GM21390 (cell line): ENCODE measurements around the gene SLC2A9.

Experiments used
- ATAC-seq: cut with Tn5 transposase; IDR thresholded peaks from one replicate; pipeline ENCODE4 v1.9.1; 2021; ENCODE audit not compliant: unreplicated experiment

The SLC2A9 gene

DNA sequence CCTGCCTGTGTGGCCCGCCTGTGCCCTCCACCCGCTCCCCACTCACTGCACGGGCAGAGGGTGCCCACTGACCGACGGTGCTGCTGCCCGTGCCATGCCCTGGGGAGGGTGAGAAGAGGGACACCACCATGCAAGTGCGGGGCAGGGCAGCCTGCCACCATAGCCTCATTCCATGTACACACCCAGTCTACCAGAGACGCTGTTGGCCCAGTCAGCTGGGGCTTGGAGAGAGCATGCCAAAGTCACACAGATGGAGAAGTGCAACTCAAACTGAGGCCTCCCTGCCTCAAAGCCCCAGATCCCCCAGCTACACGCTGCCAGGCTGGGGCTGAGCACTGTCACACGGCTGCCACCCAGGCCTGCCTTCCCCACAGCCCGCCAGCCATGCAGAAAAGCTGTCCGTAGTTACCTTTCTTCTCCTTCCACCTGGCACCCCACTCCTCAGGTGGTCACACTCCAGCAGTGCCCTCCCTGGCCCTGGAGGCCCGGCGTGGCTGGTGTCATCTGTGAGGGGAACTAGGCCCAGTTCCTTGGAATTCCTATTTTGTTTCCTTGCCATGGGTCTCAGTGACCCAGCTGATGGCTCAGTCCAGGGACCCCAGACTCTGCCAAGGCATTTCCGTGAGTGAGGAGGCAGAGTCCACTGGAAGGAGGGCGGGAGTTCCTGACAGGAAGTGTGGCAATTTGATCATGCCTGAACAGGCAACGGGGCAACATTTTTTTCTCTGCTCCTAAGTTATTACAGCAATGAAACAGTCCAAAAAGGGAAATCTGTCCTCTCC lies at the start of gene SLC2A9:
Gene SLC2A9, minus strand, starts transcription at position 627 of the 782 bp plus-strand sequence. Its CDS starts 68 bp downstream, at position 559.
- no peak for ATAC-seq

GRCh38 chr4:10069075-10069642 lies 47.9 kb upstream of the SLC2A9 start:
- no peak for ATAC-seq

GRCh38 chr4:10066670-10067651 lies 45.7 kb upstream of the SLC2A9 start:
- no peak for ATAC-seq

DNA sequence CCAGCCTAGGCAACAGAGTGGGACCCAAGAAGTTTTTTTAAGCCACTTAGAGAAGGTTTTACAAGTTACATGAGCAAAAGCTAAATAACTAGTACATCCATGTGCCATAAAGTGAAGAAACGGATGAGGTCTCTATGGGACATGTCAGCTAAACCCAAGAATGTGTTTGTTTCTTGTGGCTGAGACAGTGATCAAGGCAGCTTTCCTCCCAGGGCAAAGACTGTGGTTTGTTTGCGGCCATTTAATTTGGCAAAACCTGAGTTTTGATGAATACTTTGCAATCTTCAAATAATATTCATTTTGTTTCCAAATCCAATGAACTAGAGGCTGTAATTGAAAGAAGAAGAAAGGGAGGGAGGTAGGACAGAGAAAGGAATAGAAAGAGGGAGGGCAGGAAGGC lies 44.9 kb upstream of the SLC2A9 start:
- ATAC-seq, result no peak

DNA sequence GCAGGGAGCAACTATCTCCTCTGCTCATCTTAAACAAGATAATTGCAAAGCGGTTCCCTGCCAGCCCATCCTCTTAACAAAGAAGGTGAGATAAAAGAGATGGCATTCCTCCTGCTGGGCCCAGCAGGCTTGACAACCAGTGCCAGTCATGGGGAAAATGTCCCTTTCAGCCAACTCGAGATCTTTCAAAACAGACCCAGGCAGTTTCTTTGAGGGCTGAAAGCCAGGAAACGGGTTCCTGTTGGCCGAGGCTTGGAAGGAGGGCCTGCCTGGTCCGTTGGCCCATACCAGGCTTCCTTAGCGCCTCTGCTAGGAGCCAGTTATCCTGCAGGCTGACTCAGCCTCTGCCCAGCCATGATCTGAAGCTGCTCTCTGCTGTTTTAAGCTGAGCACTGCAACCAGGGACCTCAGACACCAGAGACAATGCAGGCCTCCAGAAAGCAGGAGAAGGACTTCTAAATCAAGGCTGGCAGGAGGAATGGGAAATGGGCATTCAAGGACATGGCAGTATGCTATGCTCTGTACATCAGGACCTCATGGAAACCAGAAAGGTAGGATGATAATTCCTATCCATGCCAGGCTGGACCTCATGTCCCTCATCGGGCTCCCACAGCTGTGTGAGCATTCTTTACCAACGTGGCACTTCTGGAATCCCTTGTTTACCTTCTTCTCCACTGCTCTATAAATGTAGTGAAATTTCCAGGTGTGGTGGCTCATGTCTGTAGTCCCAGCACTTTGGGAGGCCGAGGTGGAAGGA lies 42.4 kb upstream of the SLC2A9 start:
- ATAC-seq, result no peak

DNA sequence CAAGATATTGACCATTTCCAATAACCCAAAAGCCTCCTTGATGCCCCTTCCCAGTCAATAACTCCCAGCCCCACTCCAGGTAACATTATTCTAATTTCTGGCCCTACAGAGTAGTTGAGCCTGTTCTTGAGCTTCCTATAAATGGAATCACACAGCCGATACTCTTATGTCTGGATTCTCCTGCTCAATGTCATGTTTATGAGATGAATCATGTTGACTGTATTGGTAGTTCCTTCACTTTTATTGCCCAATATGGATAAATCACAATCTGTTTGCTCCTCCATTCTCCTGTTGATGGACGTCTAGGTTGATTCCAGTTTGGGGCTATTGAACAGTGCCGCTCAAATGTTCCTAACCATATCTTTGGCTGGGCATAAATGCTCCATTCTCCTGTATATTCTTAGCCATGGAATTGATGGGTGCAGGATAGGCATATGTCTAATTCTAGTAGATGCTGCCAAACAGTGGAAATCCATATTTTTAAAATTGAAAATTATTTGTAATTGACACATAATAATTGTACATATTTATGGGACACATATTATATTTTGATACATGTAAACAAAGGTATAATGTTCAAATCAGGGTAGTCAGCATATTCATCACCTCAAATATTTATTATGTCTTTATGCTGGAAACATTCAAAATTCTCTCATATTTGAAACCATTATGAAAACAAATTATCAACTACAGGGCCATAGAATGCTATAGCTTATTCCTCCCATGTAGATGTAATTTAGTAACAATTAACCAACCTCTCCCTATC lies 40.5 kb upstream of the SLC2A9 start:
- no peak for ATAC-seq

- ATAC-seq, result no peak
Measured at GRCh38 chr4:10058371-10058770, 37.1 kb upstream of the SLC2A9 start.

DNA sequence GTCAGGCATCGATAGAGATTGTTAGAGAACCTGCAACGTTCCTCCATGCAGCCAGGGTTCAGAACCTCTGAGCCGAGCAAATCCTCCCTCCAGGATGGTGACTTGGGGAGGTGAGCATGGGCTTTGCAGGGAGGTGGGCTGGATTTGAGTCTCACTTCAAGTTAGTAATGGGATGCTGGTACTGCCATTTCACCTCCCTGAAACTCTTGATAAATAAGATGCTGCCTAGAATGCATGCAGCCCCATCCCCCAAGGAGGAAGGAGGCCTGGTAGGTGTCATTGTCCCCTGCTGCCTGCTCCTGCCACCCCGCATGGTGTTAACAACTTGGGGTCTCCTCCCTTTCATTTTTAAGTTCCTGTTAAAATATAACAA lies 35.7 kb upstream of the SLC2A9 start:
- ATAC-seq, result no peak

DNA sequence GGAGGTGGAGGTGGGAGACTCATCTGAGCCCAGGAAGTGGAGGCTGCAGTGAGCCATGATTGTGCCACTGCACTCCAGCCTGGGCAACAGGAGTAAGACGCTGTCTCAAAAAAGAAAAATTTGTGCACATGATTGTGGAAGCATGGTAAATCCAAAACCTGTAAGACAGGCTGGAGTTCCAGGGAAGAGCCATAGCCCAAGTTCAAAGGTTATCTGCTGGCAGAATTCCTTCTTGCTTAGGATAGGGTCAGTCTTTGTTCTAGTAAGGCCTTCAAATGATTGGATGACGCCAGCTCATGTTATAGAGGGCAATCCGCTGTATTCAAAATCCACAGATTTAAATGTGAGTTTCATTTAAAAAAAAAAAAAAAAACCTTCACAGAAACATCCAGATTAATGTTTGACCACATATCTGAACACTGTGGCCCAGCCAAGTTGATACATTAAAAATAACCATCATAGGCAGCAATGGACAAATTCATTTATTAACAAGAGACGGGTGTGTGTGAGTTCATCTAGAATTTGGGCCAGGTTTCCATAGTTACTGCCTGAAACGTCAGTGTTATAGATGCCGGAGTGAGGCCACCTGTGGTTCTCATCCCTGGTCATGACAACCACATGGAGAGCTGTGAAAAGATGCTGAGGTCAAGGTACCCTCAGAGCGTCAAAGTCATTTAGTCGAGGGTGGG lies 35.2 kb upstream of the SLC2A9 start:
- no peak for ATAC-seq

DNA sequence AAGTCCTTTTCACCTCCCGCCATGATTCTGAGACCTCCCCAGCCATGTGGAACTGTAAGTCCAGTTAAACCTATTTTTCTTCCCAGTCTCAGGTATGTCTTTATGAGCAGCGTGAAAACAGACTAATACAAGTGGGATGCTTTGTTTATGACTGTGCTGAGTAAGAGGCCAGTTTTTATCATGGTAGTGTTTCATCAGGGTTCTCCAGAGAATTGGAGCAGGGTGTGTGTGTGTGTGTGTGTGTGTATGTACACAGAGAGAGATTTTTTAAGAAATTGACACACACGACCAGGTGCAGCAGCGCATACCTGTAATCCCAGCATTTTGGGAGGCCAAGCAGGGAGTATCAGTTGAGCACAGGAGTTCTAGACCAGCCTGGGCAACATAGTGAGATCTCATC lies 34.6 kb upstream of the SLC2A9 start:
- ATAC-seq, result no peak

- no peak for ATAC-seq
Measured at GRCh38 chr4:10054571-10055041, 33.3 kb upstream of the SLC2A9 start.

- ATAC-seq, result no peak
Measured at GRCh38 chr4:10053635-10054453, 32.5 kb upstream of the SLC2A9 start.

DNA sequence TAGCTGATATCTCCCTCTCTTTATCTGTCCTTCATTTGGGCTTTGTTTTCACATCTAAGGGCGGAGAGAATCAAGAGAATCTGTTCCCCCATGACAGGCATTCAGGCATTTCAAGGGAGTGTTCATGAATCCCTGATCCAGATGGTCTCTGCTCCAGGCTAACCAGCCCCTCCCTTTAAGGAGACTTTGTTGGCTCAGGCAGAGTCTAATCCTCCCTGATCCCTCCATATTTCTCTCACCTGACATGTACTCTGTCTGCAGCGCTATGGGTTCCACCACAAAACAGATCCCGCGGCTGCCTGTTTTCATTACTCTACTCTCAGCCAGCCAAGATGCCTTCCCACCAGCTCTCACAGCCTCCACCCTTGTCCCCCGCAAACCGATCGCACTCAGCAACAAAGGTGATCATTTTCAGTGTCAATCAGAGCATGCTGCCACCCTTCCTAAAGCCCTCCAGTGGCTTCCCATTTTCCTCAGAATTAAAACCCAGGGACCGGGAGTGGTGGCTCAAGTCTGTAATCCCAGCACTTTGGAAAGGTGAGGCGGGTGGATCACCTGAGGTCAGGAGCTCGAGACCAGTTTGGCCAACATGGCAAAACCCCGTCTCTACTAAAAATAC lies 30.3 kb upstream of the SLC2A9 start:
- ATAC-seq, result no peak

GRCh38 chr4:10050721-10051120 lies 29.4 kb upstream of the SLC2A9 start:
- ATAC-seq, result no peak

DNA sequence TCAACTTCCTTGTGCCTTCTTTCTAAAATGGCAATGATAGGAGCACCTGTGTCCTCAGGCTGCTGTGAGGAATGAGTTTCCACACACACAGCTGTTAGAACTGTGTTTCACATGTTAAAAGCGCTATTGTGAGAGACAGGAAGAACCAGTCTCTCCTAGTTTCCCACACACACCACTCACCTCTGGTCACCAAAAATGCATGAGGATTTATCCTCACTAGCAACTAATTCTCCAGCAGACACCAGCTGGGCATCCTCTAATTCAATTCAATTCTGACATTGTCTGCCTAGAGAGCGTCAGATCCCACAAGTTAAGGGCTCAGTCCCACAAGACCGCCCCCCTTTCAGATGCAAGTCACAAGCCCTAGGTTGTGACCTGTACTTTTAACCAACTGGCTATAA lies 29.0 kb upstream of the SLC2A9 start:
- no peak for ATAC-seq

GRCh38 chr4:10048941-10049697 lies 27.8 kb upstream of the SLC2A9 start:
- no peak for ATAC-seq

DNA sequence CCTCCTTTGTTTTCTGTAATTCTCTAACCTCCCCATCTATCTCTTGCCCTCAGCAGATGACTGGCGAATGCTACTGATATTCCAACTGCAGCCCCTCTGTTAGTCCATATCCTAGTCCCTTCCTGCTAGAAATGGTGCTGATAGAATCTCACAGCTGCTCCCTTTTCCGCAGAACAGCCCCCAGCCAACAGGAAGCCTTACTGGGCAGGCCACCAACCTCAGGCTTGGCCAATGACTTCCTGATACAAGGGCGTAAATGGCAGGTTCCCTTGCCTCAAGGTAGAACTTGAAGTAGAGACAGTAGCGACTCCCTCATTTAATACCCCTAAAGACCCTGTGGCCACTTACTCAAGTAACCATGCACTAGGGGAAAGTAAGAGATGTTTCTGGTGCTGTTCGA lies 26.7 kb upstream of the SLC2A9 start:
- ATAC-seq, result no peak
